Measurements from ENCODE around the gene HNRNPUL1. TPM values are rescaled to one million over a fixed set of nuclear protein-coding genes. Genes with fewer than 3 reads are reported as not detected.

HNRNPUL1 gene
- total and polyA plus RNA-seq, 9 of the 15 experiments (the other 6 are each of a cell fraction or from before 2014, with no cell fraction given) = 7.3 to 211 (median 85.0) TPM

DNA sequence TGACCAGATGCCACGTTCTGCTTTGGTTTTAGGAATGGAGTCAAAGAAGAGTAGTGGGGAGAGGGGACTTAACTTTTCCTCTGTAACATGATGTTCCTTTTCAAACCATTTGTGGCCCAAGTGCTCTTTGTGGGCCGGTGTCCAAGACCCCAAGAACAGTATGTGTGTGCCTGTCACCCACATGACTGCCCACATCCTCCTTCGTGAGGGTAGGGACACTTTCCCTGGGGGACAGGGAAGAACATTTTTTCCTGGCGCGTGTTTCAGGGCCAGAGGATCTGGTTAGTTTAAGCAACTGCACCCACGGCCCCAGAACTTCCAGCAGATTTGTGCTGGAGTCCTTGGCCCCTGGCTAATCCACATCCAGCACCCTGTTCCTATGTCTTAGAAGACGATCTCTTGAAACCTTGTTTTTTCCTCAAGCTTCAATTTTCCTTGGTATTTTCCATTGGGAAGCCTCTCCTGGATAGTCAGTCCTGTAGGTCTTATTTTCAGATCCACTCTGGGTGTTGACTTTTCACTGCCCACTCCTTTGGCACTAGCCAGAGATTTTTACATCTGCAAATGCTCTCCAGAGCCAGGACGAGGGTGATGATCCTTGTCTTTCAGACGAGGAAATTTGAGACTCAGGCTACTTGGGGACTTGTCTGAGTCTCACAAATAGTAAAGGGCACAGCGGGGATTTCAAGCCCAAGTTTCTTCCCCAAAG lies 35.0 kb downstream of the HNRNPUL1 start:
- WGBS (ENCODE audit: insufficient coverage, low coverage, missing lambda C conversion rate) = 78% methylated on average over 10 of the region's 10 CpGs
- no peak overlapping the region for H2AFZ ChIP-seq (ENCODE audit: low read depth, low read length)
- TF ChIP-seq EGR1 (conservative IDR thresholded peaks at IDR 0.05) (no peak), RAD21 (CRISPR knock-in tag; conservative IDR thresholded peaks at IDR 0.05 in 1 of 2, IDR thresholded peaks at IDR 0.05 in 1 of 2) (no peak), ZNF324 (CRISPR knock-in tag; IDR thresholded peaks at IDR 0.05) (no peak), SIN3B (IDR thresholded peaks at IDR 0.05; ENCODE audit: low read depth) (no peak), DACH1 (IDR thresholded peaks at IDR 0.05; ENCODE audit: partially characterized antibody) (no peak), PYGO2 (tag; IDR thresholded peaks at IDR 0.05) (no peak), KDM5B (IDR thresholded peaks at IDR 0.05; ENCODE audit: insufficient replicate concordance, low read depth, low read length) (no peak)
- TF ChIP-seq, protein P1, sequence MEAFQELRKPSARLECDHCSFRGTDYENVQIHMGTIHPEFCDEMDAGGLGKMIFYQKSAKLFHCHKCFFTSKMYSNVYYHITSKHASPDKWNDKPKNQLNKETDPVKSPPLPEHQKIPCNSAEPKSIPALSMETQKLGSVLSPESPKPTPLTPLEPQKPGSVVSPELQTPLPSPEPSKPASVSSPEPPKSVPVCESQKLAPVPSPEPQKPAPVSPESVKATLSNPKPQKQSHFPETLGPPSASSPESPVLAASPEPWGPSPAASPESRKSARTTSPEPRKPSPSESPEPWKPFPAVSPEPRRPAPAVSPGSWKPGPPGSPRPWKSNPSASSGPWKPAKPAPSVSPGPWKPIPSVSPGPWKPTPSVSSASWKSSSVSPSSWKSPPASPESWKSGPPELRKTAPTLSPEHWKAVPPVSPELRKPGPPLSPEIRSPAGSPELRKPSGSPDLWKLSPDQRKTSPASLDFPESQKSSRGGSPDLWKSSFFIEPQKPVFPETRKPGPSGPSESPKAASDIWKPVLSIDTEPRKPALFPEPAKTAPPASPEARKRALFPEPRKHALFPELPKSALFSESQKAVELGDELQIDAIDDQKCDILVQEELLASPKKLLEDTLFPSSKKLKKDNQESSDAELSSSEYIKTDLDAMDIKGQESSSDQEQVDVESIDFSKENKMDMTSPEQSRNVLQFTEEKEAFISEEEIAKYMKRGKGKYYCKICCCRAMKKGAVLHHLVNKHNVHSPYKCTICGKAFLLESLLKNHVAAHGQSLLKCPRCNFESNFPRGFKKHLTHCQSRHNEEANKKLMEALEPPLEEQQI (IDR thresholded peaks at IDR 0.05) = no peak
- ChIA-PET POLR2A (interaction anchor here (0.7 to 1.8 kb wide), 8 partner anchors 10 to 57 kb away, joined by 3 to 6 read pairs (median 4); partner anchors contain the start of gene HNRNPUL1), CTCF (ENCODE audit: low intra/inter-chr PET ratio) (no interaction called here)
- FAIRE-seq = no peak
- H3K36me3 ChIP-seq (ENCODE audit: control insufficient read depth, insufficient read depth, low read length) = peaks cover 100% of the 10 kb centered on the region
- H3K9ac ChIP-seq (ENCODE audit: insufficient read depth in 1 of 2, low read depth in 2 of 2, low read length in 2 of 2) = no peak overlapping the region
- intact Hi-C loops (cut with micrococcal nuclease) = no loop called here
- H3K27ac ChIP-seq (ENCODE audit: extremely low read depth, low read depth, low read length) = peak overlapping the region; percentile 2; the same call in 1 of the 3 replicates
- no peak overlapping the region for H3K4me2 ChIP-seq (ENCODE audit: insufficient read depth, low read length)
- no peaks in the 10 kb centered on the region for H3K9me1 ChIP-seq (ENCODE audit: control insufficient read depth, insufficient read depth, low read length)
- DNase-seq (ENCODE audit: extremely low read depth in 1 of 4, low spot score in 3 of 4) = no peak
- no peak overlapping the region for H3K4me3 ChIP-seq
- H3K9me3 ChIP-seq (replicated peaks; ENCODE audit: control insufficient read depth, insufficient read depth, low read depth, low read length) = no peaks in the 10 kb centered on the region
- no peaks in the 10 kb centered on the region for H3K27me3 ChIP-seq (ENCODE audit: control insufficient read depth in 2 of 2, insufficient read depth in 2 of 2, low read length in 2 of 2)
- H4K20me1 ChIP-seq (replicated peaks; ENCODE audit: control insufficient read depth, insufficient read depth, low read length) = peaks cover 9% of the 10 kb centered on the region; the same call in 1 of the 2 replicates
- ATAC-seq = no peak
- H3K79me2 ChIP-seq (ENCODE audit: control insufficient read depth, insufficient read depth, low read length) = peaks cover 6% of the 10 kb centered on the region; the same call in 1 of the 3 replicates
- no peaks in the 10 kb centered on the region for H3K4me1 ChIP-seq (replicated peaks in 1 of 2; ENCODE audit: control insufficient read depth in 2 of 2, insufficient read depth in 2 of 2, low read length in 2 of 2)
- in situ Hi-C loops (cut with MboI) = no loop called here
- no TSS peak for BruUV-seq (replicated peaks)

Data from K562 (cell line).